ENCODE data around the gene HFE. TPM values are rescaled to one million over a fixed set of nuclear protein-coding genes. Genes with fewer than 3 reads are reported as not detected.

Gene HFE
- total RNA-seq, 2 donors from 2014 or later, result 8.9 to 16.6 TPM

DNA sequence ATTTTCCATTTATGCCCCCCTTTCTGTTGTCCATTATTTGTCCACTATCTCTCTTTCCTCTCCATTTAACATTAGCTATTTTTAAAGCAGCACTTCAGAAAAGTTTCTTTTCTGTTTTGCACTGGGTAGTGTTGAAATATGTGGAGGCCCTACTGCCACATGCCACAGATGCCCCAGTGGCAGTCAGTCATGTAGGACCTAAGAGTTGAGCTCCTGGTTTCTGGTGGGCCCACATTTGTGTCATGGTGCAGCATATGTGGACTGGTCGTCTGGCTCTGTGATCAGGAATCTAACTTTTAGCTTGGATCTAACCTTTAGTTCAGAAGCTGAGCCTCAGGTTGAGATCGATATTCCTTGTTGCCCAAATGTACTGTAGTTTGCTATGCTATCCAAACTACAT, 54.8 kb downstream of the HFE start:
- H3K27ac ChIP-seq, result no peak overlapping the region
- intact Hi-C loops (cut with DNase I), result no loop called here
- 89% methylated on average over 2 of the region's 2 CpGs for WGBS
- no peak overlapping the region for H3K4me3 ChIP-seq
- DNase-seq (ENCODE audit: low spot score), result no peak
- no peaks in the 10 kb centered on the region for H3K27me3 ChIP-seq (replicated peaks; ENCODE audit: insufficient read depth)
- no peaks in the 10 kb centered on the region for H3K9me3 ChIP-seq
- TF ChIP-seq POLR2A (IDR thresholded peaks at IDR 0.05) (no peak), POLR2AphosphoS5 (IDR thresholded peaks at IDR 0.05) (no peak)
- TF ChIP-seq, protein P1, sequence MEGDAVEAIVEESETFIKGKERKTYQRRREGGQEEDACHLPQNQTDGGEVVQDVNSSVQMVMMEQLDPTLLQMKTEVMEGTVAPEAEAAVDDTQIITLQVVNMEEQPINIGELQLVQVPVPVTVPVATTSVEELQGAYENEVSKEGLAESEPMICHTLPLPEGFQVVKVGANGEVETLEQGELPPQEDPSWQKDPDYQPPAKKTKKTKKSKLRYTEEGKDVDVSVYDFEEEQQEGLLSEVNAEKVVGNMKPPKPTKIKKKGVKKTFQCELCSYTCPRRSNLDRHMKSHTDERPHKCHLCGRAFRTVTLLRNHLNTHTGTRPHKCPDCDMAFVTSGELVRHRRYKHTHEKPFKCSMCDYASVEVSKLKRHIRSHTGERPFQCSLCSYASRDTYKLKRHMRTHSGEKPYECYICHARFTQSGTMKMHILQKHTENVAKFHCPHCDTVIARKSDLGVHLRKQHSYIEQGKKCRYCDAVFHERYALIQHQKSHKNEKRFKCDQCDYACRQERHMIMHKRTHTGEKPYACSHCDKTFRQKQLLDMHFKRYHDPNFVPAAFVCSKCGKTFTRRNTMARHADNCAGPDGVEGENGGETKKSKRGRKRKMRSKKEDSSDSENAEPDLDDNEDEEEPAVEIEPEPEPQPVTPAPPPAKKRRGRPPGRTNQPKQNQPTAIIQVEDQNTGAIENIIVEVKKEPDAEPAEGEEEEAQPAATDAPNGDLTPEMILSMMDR (IDR thresholded peaks at IDR 0.05), result no peak
- H3K36me3 ChIP-seq, result no peaks in the 10 kb centered on the region
- no peaks in the 10 kb centered on the region for H3K4me1 ChIP-seq (replicated peaks)

Other genes starting within 250 kb of the HFE start
- gene SLC17A3, start 213.2 kb upstream of the HFE start, total RNA-seq, result not detected
- not detected for gene SLC17A2, start 156.7 kb upstream of the HFE start, total RNA-seq
- 10 to 100 TPM in 1 of 2 donors, 1 to 10 TPM in 1; 8.7 to 12.0 TPM for gene TRIM38, start 124.6 kb upstream of the HFE start, total RNA-seq

Data from prostate gland (tissue), 2 donors.